ENCODE measurements around the gene CCDC112.

DNA sequence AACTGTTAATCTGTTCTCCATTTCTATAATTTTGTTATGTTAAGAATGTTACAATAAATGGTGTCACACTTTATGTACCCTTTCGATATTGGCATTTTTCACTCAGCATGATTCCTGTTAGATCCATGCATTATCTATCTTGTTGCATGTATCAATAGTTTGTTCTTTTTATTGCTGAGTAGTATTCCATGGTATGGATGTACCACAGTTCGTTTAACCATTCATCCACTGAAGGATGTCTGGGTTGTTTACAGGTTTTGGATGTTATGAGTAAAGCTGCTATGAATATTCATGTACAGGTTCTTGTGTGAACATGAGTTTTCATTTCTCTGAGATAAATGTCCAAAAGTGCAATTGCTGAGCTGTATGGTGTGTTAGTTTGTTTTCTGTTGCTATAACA lies 26.3 kb upstream of the CCDC112 start:
- TF ChIP-seq CTCF (conservative IDR thresholded peaks at IDR 0.05) (no peak), EZH2 (IDR thresholded peaks at IDR 0.05; ENCODE audit: low read depth) (no peak)

Data from PC-9 (cell line).